ENCODE data around the gene HSD17B11.

GRCh38 chr4:87365348-87365747 is 25.6 kb downstream of the HSD17B11 start:
- TF ChIP-seq CTCF (conservative IDR thresholded peaks at IDR 0.05 in 1 of 2, IDR thresholded peaks at IDR 0.05 in 1 of 2; ENCODE audit: extremely low read depth in 1 of 2, insufficient read depth in 1 of 2, low read depth in 1 of 2, low read length in 2 of 2) (no peak), EZH2 (IDR thresholded peaks at IDR 0.05; ENCODE audit: borderline replicate concordance, low read length) (no peak)
